ENCODE results near the gene MPI. TPM values are rescaled to one million over a fixed set of nuclear protein-coding genes. Genes with fewer than 3 reads are reported as not detected.
"Not testable (repeated sequence)": the region's sequence is repeated elsewhere in the genome, so short reads cannot be mapped to it uniquely, and the experiment has no call there.

The MPI gene
- total RNA-seq, 1 donor from 2014 or later = 30.1 TPM

- no peak for DNase-seq (ENCODE audit: extremely low spot score, unreplicated experiment)
- TF ChIP-seq, protein P1, sequence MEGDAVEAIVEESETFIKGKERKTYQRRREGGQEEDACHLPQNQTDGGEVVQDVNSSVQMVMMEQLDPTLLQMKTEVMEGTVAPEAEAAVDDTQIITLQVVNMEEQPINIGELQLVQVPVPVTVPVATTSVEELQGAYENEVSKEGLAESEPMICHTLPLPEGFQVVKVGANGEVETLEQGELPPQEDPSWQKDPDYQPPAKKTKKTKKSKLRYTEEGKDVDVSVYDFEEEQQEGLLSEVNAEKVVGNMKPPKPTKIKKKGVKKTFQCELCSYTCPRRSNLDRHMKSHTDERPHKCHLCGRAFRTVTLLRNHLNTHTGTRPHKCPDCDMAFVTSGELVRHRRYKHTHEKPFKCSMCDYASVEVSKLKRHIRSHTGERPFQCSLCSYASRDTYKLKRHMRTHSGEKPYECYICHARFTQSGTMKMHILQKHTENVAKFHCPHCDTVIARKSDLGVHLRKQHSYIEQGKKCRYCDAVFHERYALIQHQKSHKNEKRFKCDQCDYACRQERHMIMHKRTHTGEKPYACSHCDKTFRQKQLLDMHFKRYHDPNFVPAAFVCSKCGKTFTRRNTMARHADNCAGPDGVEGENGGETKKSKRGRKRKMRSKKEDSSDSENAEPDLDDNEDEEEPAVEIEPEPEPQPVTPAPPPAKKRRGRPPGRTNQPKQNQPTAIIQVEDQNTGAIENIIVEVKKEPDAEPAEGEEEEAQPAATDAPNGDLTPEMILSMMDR (IDR thresholded peaks at IDR 0.05) = no peak
These were observed 16.2 kb downstream of the MPI start for GRCh38 chr15:74906067-74906449.

DNA sequence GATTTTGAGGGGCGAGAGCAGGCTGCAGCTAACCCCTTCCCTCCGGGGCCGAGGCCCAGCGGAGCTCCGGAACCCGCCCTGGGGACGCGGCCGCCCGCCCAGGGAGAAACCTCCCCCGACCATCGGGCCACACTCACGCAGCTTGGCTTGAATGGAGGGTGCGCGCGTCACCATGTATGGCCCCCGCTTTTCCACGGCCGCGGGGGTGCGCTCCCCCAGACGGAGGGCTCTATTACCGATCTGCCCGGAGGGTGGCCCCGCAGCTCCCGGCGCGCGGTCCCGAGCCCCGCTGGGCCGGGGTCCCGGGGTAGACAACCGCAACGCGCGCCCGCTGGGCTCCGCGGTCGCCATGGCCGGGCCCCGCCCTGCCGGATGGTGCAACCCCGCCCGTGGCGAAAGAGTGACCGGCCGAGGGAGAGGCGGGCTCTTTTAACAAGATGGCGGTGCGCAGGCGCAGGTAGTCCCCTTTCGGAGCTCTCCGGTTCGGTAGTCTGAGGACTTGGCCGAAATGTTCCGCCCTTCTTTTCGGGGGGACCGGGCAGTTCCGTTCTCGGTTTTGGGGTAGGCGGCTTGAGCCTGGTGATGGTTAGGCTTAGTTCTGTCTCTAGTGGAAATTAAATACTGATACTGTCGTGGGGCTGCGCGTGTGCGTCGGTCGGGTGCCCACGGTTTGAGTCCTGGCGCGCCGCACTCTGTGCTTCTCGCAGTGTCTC is 16.8 kb downstream of the MPI start, which contains the start of gene FAM219B:
TSS of gene FAM219B (minus strand) at position 402 of the 713 bp plus-strand sequence. CDS start at position 351, 51 bp downstream.
- H3K27me3 Mint-ChIP-seq (ENCODE audit: unreplicated experiment) = no peaks in the 10 kb centered on the region
- peak within 1 kb of the TSS; percentile 99 for H3K4me3 Mint-ChIP-seq (ENCODE audit: unreplicated experiment)
- peak within 1 kb of the TSS; percentile 99 for H3K27ac Mint-ChIP-seq (ENCODE audit: unreplicated experiment)
- H3K36me3 Mint-ChIP-seq (ENCODE audit: unreplicated experiment) = peaks cover 9% of the 10 kb centered on the region
- TF ChIP-seq, protein P1 (IDR thresholded peaks at IDR 0.05) = no peak
- H3K4me1 Mint-ChIP-seq (ENCODE audit: unreplicated experiment) = peaks cover 33% of the 10 kb centered on the region
- peak; percentile 96 for DNase-seq (ENCODE audit: extremely low spot score, unreplicated experiment)
- H3K9me3 Mint-ChIP-seq (ENCODE audit: unreplicated experiment) = no peaks in the 10 kb centered on the region

More at GRCh38 chr15:74906067-74906449, 16.2 kb downstream of the MPI start:
- peak overlapping the region; percentile 87 for H3K27ac Mint-ChIP-seq (ENCODE audit: unreplicated experiment)
- peak overlapping the region; percentile 86 for H3K4me3 Mint-ChIP-seq (ENCODE audit: unreplicated experiment)
- H3K4me1 Mint-ChIP-seq (ENCODE audit: unreplicated experiment) = peaks cover 34% of the 10 kb centered on the region
- H3K36me3 Mint-ChIP-seq (ENCODE audit: unreplicated experiment) = peaks cover 10% of the 10 kb centered on the region
- H3K27me3 Mint-ChIP-seq (ENCODE audit: unreplicated experiment) = no peaks in the 10 kb centered on the region
- H3K9me3 Mint-ChIP-seq (ENCODE audit: unreplicated experiment) = no peaks in the 10 kb centered on the region

- H3K27ac Mint-ChIP-seq (ENCODE audit: unreplicated experiment) = peak overlapping the region; percentile 99
- peaks cover 10% of the 10 kb centered on the region for H3K36me3 Mint-ChIP-seq (ENCODE audit: unreplicated experiment)
- no peak for DNase-seq (ENCODE audit: extremely low spot score, unreplicated experiment)
- TF ChIP-seq, protein P1 (IDR thresholded peaks at IDR 0.05) = no peak
- H3K27me3 Mint-ChIP-seq (ENCODE audit: unreplicated experiment) = no peaks in the 10 kb centered on the region
- H3K4me3 Mint-ChIP-seq (ENCODE audit: unreplicated experiment) = peak overlapping the region; percentile 99
- H3K9me3 Mint-ChIP-seq (ENCODE audit: unreplicated experiment) = no peaks in the 10 kb centered on the region
- peaks cover 30% of the 10 kb centered on the region for H3K4me1 Mint-ChIP-seq (ENCODE audit: unreplicated experiment)
These were observed 17.5 kb downstream of the MPI start for GRCh38 chr15:74907163-74907870.

DNA sequence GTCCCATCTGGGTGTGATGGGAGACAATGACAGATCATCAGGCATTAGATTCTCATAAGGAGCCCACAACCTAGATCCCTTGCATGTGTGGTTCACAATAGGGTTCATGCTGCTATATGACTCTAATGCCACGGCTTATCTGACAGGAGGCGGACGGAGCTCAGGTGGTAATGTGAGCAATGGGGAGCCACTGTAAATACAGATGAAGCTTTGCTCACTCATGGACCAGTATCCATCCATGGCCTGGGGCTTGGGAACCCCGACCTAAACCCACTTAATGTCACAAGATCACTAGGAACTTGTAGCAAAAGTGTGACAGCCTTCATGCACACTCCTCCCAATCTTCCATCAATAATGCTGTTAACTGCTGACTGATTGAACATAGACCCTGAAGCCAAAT is 18.8 kb downstream of the MPI start:
- Mint-ChIP-seq H3K27me3 (ENCODE audit: unreplicated experiment) (no peaks in the 10 kb centered on the region), H3K9me3 (ENCODE audit: unreplicated experiment) (no peaks in the 10 kb centered on the region), H3K27ac (ENCODE audit: unreplicated experiment) (no peak overlapping the region), H3K4me1 (ENCODE audit: unreplicated experiment) (peaks cover 28% of the 10 kb centered on the region), H3K4me3 (ENCODE audit: unreplicated experiment) (no peak overlapping the region), H3K36me3 (ENCODE audit: unreplicated experiment) (peaks cover 10% of the 10 kb centered on the region)
- TF ChIP-seq, protein P1 (IDR thresholded peaks at IDR 0.05) = no peak
- DNase-seq (ENCODE audit: extremely low spot score, unreplicated experiment) = no peak

DNA sequence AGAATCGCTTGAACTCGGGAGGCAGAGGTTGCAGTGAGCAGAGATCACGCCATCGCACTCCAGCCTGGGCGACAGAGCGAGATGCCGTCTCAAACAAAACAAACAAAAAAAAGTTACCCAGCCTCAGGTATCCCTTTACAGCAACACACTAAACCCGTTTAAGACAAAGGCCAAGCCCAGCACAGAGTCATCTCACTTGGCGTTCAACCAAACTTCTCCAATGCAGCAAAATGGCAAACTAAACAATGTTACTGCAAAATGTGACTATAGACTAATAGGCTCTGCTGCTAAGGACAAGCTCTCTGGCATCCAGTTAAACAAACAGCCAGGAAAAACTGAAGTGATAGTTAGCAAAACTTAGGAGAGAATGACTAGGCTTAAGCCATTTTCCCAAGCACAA is 23.2 kb downstream of the MPI start:
- no peak overlapping the region for H3K27ac Mint-ChIP-seq (ENCODE audit: unreplicated experiment)
- DNase-seq (ENCODE audit: extremely low spot score, unreplicated experiment) = no peak
- no peaks in the 10 kb centered on the region for H3K27me3 Mint-ChIP-seq (ENCODE audit: unreplicated experiment)
- H3K9me3 Mint-ChIP-seq (ENCODE audit: unreplicated experiment) = no peaks in the 10 kb centered on the region
- H3K4me1 Mint-ChIP-seq (ENCODE audit: unreplicated experiment) = no peaks in the 10 kb centered on the region
- no peak overlapping the region for H3K4me3 Mint-ChIP-seq (ENCODE audit: unreplicated experiment)
- TF ChIP-seq, protein P1 (IDR thresholded peaks at IDR 0.05) = no peak
- H3K36me3 Mint-ChIP-seq (ENCODE audit: unreplicated experiment) = peaks cover 18% of the 10 kb centered on the region

- H3K27ac Mint-ChIP-seq (ENCODE audit: unreplicated experiment); H3K27me3 Mint-ChIP-seq (ENCODE audit: unreplicated experiment); H3K4me3 Mint-ChIP-seq (ENCODE audit: unreplicated experiment); H3K9me3 Mint-ChIP-seq (ENCODE audit: unreplicated experiment); DNase-seq (ENCODE audit: extremely low spot score, unreplicated experiment); H3K4me1 Mint-ChIP-seq (ENCODE audit: unreplicated experiment): not testable (repeated sequence)
- peaks cover 22% of the 10 kb centered on the region for H3K36me3 Mint-ChIP-seq (ENCODE audit: unreplicated experiment)
These were observed 24.0 kb downstream of the MPI start for GRCh38 chr15:74913799-74914198.

All from osteocyte (in vitro differentiated cells).